SK-N-SH (cell line): ENCODE data around the gene MOCS3.

Source experiments
- CTCF ChIP-seq: fragments of 200-600 bp; sonication (generic); IDR thresholded peaks from 2 replicates; pipeline ENCODE4 v1.6.1; 2017; ENCODE audit warnings: antibody characterized with exemption, mild to moderate bottlenecking, moderate library complexity
- EP300 ChIP-seq, 2 experiments: IDR thresholded peaks; 2 replicates each; pipeline versions ENCODE4 v1.4.0 to v1.6.1; 2012; ENCODE audit warnings: borderline replicate concordance in 1 of 2, low read depth in 1 of 2, low read length in 1 of 2
- MAX ChIP-seq: IDR thresholded peaks from 2 replicates; pipeline ENCODE4 v1.4.0; 2012; ENCODE audit warnings: low read depth
- PBX3 ChIP-seq: IDR thresholded peaks from 2 replicates; pipeline ENCODE4; 2012

- no peak for TF ChIP-seq CTCF
- no peak for TF ChIP-seq EP300 (IDR thresholded peaks at IDR 0.05; ENCODE audit: borderline replicate concordance in 1 of 2, low read depth in 1 of 2, low read length in 1 of 2)
- TF ChIP-seq MAX: no peak
- TF ChIP-seq PBX3: no peak
Measured at GRCh38 chr20:50957276-50957675, 1.3 kb upstream of the MOCS3 start.
